GM12878 (cell line): ENCODE data around the gene CXorf58.

ENCODE experiments used
- NR2F1 ChIP-seq: fragments of 450-650 bp; conservative IDR thresholded peaks from 2 replicates; pipeline ENCODE4 v1.6.1; 2017; ENCODE audit warnings: mild to moderate bottlenecking
- POLR2A ChIP-seq: IDR thresholded peaks from 2 replicates; pipeline ENCODE4 v1.6.1; 2011; ENCODE audit warnings: low read depth, mild to moderate bottlenecking, low read length
- ZNF687 ChIP-seq: fragments of 450-650 bp; IDR thresholded peaks from 2 replicates; pipeline ENCODE4 v1.6.1; 2017; ENCODE audit warnings: mild to moderate bottlenecking, moderate library complexity

GRCh38 chrX:23887918-23888317 is 19.9 kb upstream of the CXorf58 start:
- TF ChIP-seq POLR2A (no peak), NR2F1 (no peak), ZNF687 (no peak)
